ENCODE data around the gene CTSO.

Gene CTSO, protein sequence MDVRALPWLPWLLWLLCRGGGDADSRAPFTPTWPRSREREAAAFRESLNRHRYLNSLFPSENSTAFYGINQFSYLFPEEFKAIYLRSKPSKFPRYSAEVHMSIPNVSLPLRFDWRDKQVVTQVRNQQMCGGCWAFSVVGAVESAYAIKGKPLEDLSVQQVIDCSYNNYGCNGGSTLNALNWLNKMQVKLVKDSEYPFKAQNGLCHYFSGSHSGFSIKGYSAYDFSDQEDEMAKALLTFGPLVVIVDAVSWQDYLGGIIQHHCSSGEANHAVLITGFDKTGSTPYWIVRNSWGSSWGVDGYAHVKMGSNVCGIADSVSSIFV

DNA sequence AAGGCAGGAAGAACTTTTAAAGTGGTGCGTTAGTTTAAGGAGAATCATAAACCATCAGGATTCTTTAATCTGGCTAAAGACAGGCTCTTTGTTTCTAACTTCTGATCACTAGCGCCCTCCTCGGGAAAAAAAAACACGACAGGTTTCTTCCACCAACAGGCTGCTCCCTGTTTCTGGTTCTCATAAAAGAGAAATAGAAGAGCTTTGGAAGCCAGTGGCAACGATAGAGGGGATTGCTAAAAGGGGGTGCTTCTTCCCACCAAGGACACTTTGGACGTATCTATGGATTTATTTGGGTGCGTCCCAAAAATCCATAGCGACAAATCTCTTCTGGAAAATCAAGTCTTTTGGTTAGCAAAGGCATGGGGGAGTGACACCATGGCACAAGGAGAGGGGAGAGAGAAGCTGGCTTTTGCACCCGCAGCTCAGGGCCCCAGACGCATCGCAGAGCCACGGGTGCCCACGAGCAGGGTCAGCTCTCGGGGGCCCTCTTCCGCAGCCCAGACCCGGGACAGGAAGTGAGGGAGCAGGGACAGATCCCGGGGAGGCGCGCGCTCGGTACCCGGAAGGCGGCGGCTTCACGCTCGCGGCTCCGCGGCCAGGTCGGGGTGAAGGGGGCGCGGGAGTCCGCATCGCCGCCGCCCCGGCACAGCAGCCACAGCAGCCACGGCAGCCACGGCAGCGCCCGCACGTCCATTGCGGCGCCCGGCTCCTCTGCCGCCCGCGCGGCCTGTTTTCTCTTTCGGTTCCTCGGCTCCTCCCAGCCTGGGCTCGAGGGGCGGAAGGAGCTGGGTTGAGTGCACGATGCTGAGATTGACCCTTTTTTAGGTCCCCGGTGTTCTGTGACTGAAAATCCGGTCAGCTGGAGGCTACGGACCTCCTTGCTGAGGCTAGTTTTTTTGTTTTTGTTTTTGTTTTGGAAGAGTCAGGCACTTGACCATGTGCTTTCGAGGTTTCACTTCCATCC is at the start of gene CTSO:
CTSO (minus strand) TSS at position 716 of the 967 bp plus-strand sequence; CDS start at position 697, 19 bp downstream.
- peak; percentile 62 for DNase-seq

DNA sequence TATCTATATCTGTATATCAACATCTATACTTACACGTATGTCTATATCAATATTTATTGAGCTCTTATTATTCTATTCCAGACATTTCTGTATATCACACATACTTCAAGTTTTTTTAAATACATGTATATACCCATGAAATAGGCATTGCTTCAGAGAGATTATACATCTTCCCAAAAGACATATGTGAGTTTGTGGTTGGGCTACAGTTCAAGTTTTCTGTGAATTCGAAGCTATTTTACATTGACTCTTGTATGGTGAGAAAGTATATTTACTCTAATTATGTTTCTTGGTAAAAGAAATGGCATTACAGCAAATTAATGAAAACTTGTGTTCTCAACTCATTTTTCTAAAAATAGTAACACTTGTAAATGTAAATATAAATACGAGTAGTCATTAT is 46.8 kb upstream of the CTSO start:
- DNase-seq: no peak

GRCh38 chr4:155999725-156000124 is 46.1 kb upstream of the CTSO start:
- DNase-seq: no peak

DNA sequence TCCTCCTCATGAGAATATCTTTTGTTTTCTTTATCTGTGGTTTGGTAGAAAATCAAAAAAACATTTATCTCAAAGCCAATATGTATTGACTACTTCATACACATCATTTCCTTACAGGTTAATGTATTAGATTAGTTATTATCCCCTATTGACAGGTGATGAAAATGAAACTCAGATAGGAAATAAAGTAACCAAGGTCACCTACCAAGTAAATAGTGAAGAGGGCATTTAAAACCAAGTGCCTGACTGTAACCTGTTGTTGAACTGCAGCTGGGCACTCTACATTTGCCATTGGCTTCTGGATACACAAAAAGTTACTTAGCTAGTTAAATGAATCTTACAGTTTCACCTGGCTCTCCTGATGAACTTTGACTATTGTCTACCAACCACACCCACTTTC is 41.4 kb upstream of the CTSO start:
- no peak for DNase-seq

GRCh38 chr4:155984106-155984797 is 30.6 kb upstream of the CTSO start:
- DNase-seq: no peak

DNA sequence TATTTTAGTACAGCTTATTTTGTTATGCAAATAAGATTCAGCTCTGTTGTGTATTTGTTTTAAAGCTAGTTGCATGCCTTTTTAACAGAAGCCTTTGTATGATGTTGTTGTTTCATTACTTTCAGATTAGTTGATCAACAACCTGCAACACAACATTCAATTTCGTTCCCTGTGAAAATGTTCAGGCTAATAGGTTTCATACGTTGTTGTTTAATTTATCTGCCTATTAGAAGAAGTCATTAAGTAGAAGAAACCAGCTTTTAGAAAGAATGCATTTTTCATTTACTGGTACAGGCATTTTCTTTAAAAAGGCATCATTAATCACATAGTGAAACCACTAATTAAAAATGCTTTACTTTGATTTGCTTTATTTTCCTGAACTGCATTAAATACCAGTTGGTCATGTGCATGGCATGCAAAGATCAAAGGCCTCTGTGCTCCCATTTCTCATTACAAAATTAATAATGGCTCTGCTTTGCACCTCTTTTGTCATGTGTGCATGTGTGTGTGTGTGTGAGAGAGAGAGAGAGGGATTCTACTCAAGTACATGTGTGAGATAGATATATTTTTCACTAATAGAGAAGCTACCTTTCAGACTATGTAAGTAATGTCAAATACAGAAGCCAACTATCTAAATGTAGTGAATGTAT is 29.2 kb upstream of the CTSO start:
- no peak for DNase-seq

GRCh38 chr4:155978810-155979209 is 25.1 kb upstream of the CTSO start:
- no peak for DNase-seq

DNA sequence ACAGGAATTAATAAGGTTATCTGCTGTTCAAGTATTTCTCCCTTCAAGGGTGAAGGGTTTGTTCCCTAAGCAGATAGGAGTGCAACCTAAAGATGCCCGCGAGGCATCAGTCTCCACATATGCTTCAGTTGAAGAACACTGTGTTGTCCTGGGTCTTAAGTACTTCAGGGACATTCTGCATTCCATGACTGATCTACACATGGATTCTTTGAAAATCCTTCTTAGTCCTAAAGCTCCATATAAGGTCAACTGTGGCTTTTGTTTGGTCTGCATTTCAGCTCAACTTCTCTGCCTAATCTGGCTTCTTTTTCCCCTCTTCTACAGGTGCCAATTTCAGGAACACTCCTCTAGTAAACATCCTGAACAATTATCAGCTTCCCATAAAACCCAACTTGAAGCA is 21.8 kb upstream of the CTSO start:
- DNase-seq: no peak

- no peak for DNase-seq
These were observed 21.3 kb upstream of the CTSO start for GRCh38 chr4:155974996-155975395.

- DNase-seq: no peak
These were observed 20.7 kb upstream of the CTSO start for GRCh38 chr4:155974476-155974749.

DNA sequence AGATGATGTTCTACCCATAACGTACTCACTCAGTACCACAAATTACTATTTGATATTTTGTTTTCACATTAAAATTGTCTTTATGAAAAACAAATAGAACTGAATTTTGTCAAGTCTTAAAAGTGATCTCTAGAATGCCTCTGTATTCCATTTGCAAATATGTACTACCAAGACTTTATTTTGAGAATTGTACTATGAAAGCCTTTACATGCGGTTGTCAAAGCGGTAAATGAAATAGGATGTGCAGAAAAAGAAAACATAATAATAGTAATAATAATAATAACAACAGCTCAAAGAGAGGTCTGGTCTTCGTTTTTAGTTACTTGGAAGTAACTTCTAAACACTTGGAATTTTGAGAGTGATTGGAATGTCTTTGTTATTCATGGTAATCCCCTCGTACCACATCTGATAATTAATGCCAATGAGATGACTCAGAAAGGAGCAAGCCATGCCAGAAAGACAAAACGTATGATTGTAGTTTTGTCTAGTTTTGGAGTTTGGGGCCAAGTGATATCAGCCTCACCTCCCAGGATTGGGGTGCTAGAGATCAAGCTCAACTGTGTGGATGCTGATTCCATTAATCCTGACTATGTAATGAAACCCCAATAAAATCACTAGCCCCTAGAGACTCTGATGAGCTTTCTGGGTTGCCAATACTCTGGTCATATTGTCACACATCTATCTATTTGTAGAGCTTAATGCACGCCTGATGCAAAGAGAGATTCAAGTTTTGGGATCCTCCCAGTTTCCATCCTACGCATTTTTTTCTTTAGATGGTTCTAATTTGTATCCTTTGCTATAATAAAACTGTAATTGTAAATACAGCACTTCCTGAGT is 20.2 kb upstream of the CTSO start:
- DNase-seq: no peak

DNA sequence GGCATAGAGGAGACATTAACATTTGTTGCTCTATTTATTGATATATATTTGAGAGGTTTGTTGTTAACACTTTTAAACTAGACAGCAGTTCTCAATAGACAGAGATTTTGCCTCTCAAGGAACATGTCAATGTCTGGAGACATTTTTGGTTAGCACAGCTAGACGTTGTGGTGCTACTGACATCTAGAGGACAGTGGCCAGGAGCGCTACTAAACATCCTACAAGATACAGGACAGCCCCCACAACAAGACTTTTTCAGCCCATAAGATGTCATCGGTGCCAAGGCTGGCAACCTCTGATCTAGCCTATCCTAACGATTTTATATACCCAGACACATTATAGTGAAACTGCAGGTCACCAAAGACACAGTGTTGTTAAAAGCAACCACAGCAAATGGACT is 18.4 kb upstream of the CTSO start:
- no peak for DNase-seq

DNA sequence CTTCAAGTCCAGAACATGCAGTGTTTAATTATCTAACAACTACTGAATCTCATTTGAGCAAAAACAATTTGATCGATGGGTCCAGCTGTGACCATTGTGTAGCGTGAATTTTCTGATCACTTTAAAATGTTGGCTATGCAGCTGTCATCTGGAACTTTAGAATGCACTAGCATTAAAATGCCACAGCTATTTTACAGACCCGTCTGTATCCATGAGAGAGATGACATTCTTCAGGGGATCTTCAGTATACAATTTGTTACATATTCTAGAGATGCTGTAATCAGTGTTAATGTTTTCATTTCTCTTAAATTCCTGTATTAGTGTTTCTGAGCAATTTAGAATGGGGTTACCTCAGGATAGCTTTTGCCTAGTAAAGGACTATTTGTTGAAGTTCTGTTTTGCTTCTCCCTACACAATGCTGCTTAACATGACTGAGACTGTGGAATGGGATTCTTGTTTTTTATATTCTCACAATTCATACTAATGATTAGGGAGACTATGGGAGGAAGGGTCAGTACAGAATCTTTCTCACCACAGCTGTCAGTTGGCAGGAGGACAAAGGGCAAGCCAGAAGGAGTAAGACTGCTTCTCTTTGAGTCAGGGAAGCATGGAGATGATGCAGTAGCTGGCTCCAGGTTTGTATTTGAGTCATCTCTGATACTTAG is 13.2 kb upstream of the CTSO start:
- no peak for DNase-seq

- no peak for DNase-seq
These were observed 12.5 kb upstream of the CTSO start for GRCh38 chr4:155966171-155966570.

GRCh38 chr4:155964016-155964891 is 10.6 kb upstream of the CTSO start:
- DNase-seq: no peak

DNA sequence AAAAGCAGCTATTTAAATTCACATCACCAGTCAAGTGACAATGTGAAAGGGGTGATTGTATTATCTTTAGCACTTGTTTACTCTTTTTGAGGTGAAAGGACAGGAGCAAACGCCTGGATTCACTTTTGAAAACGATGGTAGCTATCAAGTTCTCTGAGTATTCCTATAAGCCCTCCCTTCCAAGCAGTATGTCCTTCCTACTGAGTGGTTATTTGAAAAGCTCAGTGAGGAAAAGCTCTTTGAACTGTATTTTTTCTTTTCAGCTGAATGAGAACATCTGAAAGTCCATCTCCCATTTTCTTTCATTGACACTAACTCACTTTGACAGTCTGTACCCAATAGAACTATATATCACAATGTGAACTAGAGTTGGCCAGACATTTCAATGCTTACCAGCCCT is 9.1 kb upstream of the CTSO start:
- no peak for DNase-seq

- DNase-seq: no peak
These were observed 7.9 kb upstream of the CTSO start for GRCh38 chr4:155961575-155961974.

- no peak for DNase-seq
These were observed 6.9 kb upstream of the CTSO start for GRCh38 chr4:155960522-155960921.

GRCh38 chr4:155959417-155959816 is 5.8 kb upstream of the CTSO start:
- DNase-seq: no peak

DNA sequence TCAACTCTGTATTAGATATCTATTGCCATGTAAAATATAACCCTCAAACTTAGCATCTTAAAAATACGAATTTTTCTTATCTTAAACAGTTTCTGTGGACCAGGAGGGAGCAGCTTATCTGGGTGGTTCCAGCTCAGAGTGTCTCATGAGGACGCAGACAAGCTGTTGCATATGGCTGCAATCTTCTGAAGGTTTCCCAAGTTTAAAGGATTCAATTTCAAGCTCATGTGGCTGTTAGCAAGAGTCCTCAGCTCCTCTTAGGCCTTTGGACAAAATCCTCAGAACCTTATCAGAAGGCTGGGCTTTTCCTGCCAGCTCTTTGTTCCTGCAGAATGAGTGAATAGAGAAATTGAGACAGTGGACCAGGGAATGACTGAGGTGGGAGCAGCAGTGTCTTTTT is 2.8 kb upstream of the CTSO start:
- DNase-seq: no peak

- DNase-seq: no peak
These were observed 1.3 kb upstream of the CTSO start for GRCh38 chr4:155954939-155955338.
